ENCODE data around the gene CCL22.

CCL22 gene

DNA sequence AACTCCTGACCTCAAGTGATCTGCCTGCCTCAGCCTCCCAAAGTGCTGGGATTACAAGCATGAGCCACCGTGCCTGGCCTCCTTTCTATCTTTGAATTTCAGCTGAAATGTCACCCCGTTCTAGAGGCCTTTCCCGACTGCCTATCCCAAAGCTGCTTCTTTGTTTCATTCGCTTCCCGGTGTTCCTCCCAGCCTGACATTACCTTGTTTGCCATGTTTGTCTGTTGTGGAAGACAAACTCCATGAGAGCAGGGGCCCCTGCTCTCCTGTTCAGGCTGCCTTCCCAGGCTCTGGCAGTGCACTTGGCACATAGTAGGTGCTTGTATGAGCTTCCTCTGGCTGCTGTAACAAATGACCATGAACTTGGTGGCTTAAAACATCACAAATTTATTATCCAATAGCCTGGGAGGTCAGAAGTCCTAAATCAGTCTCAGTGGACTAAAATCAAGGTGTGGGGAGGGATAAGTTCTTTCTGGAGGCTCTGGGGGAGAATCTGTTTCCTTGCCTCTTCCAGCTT, 2.6 kb upstream of the CCL22 start:
- no peaks in the 10 kb centered on the region for H3K27me3 ChIP-seq (replicated peaks; ENCODE audit: control insufficient read depth, insufficient read depth, low read length)
- TF ChIP-seq CTCF (IDR thresholded peaks at IDR 0.05; ENCODE audit: insufficient read depth, low read length, poor library complexity, severe bottlenecking): no peak

GRCh38 chr16:57356547-57356946, 2.0 kb upstream of the CCL22 start:
- no peaks in the 10 kb centered on the region for H3K27me3 ChIP-seq (replicated peaks; ENCODE audit: control insufficient read depth, insufficient read depth, low read length)
- TF ChIP-seq CTCF (IDR thresholded peaks at IDR 0.05; ENCODE audit: insufficient read depth, low read length, poor library complexity, severe bottlenecking): no peak
- H3K36me3 ChIP-seq (ENCODE audit: control insufficient read depth, insufficient read depth, low read length): no peaks in the 10 kb centered on the region; the same call in 1 of the 2 replicates
- no peak for DNase-seq (ENCODE audit: extremely low read depth, insufficient read length)
- H3K4me3 ChIP-seq (replicated peaks; ENCODE audit: low read depth, low read length): no peak overlapping the region

More for the DNA sequence above, 2.6 kb upstream of the CCL22 start:
- Histone ChIP-seq H3K4me3 (replicated peaks; ENCODE audit: low read depth, low read length) (no peak overlapping the region), H3K36me3 (ENCODE audit: control insufficient read depth, insufficient read depth, low read length) (no peaks in the 10 kb centered on the region; the same call in 1 of the 2 replicates)
- DNase-seq (ENCODE audit: extremely low read depth, insufficient read length): no peak

- H3K4me3 ChIP-seq (replicated peaks; ENCODE audit: low read depth, low read length): no peak overlapping the region
- H3K36me3 ChIP-seq (ENCODE audit: control insufficient read depth, insufficient read depth, low read length): no peaks in the 10 kb centered on the region; the same call in 1 of the 2 replicates
- no peak for TF ChIP-seq CTCF (IDR thresholded peaks at IDR 0.05; ENCODE audit: insufficient read depth, low read length, poor library complexity, severe bottlenecking)
- H3K27me3 ChIP-seq (replicated peaks; ENCODE audit: control insufficient read depth, insufficient read depth, low read length): no peaks in the 10 kb centered on the region
- DNase-seq (ENCODE audit: extremely low read depth, insufficient read length): peak; percentile 66
Observed at GRCh38 chr16:57357330-57358085, 1.1 kb upstream of the CCL22 start.

GRCh38 chr16:57358086-57358420, 530 bp upstream of the CCL22 start:
- H3K36me3 ChIP-seq (ENCODE audit: control insufficient read depth, insufficient read depth, low read length): peaks cover 3% of the 10 kb centered on the region
- no peak for DNase-seq (ENCODE audit: extremely low read depth, insufficient read length)
- H3K4me3 ChIP-seq (replicated peaks; ENCODE audit: low read depth, low read length): no peak overlapping the region
- no peaks in the 10 kb centered on the region for H3K27me3 ChIP-seq (replicated peaks; ENCODE audit: control insufficient read depth, insufficient read depth, low read length)
- TF ChIP-seq CTCF (IDR thresholded peaks at IDR 0.05; ENCODE audit: insufficient read depth, low read length, poor library complexity, severe bottlenecking): no peak

DNA sequence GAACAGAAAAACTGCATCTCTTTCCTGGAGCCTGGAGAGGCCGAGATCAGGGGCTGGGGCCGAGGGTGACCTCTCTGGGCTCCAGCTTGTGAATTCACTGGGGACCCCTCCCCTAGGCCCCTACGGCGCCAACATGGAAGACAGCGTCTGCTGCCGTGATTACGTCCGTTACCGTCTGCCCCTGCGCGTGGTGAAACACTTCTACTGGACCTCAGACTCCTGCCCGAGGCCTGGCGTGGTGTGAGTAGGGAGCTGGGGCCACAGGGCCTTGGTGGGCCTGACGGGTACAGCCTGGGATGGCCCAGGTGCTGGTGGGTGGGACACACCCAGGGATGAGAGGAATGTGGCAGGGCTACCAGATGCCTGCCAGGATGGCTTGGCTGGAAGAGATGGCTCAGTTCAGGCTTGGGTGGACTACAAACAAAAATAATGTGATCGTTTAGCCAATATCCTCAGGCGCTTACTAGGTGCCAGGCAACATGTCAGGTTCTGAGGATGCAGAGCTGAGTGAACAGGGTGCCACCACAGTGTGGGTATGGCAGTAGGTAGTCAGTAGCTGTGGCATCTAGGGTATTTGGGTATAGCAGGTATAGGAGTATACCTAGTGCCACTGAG, 1.8 kb downstream of the CCL22 start:
- no peak for DNase-seq (ENCODE audit: extremely low read depth, insufficient read length)
- H3K4me3 ChIP-seq (replicated peaks; ENCODE audit: low read depth, low read length): peak overlapping the region; percentile 69
- peaks cover 5% of the 10 kb centered on the region for H3K36me3 ChIP-seq (ENCODE audit: control insufficient read depth, insufficient read depth, low read length)
- H3K27me3 ChIP-seq (replicated peaks; ENCODE audit: control insufficient read depth, insufficient read depth, low read length): no peaks in the 10 kb centered on the region
- TF ChIP-seq CTCF (IDR thresholded peaks at IDR 0.05; ENCODE audit: insufficient read depth, low read length, poor library complexity, severe bottlenecking): no peak
